ENCODE measurements around the gene PDE6B.

Gene PDE6B

GRCh38 chr4:650951-651883 lies 25.8 kb downstream of the PDE6B start:
- TF ChIP-seq TAF1 (IDR thresholded peaks at IDR 0.05; ENCODE audit: borderline replicate concordance, insufficient read depth, low read length) = no peak
- no peak for TF ChIP-seq SIN3A (IDR thresholded peaks at IDR 0.05; ENCODE audit: borderline replicate concordance, insufficient read depth, low read length)
- TF ChIP-seq POLR2AphosphoS5 (IDR thresholded peaks at IDR 0.05; ENCODE audit: low read depth, low read length) = no peak
- no peak for TF ChIP-seq REST (IDR thresholded peaks at IDR 0.05; ENCODE audit: insufficient read depth in 1 of 2, low read depth in 2 of 2, low read length in 2 of 2)
- TF ChIP-seq FOXP2 (optimal IDR thresholded peaks at IDR 0.05; ENCODE audit: borderline replicate concordance, extremely low read depth, extremely low read length, insufficient read depth) = no peak

GRCh38 chr4:651884-652642 lies 26.7 kb downstream of the PDE6B start:
- TF ChIP-seq FOXP2 (optimal IDR thresholded peaks at IDR 0.05; ENCODE audit: borderline replicate concordance, extremely low read depth, extremely low read length, insufficient read depth) (no peak), SIN3A (IDR thresholded peaks at IDR 0.05; ENCODE audit: borderline replicate concordance, insufficient read depth, low read length) (no peak), REST (IDR thresholded peaks at IDR 0.05; ENCODE audit: insufficient read depth in 1 of 2, low read depth in 2 of 2, low read length in 2 of 2) (no peak), POLR2AphosphoS5 (IDR thresholded peaks at IDR 0.05; ENCODE audit: low read depth, low read length) (no peak), TAF1 (IDR thresholded peaks at IDR 0.05; ENCODE audit: borderline replicate concordance, insufficient read depth, low read length) (no peak)

GRCh38 chr4:653080-653821 lies 27.9 kb downstream of the PDE6B start:
- no peak for TF ChIP-seq SIN3A (IDR thresholded peaks at IDR 0.05; ENCODE audit: borderline replicate concordance, insufficient read depth, low read length)
- no peak for TF ChIP-seq TAF1 (IDR thresholded peaks at IDR 0.05; ENCODE audit: borderline replicate concordance, insufficient read depth, low read length)
- no peak for TF ChIP-seq FOXP2 (optimal IDR thresholded peaks at IDR 0.05; ENCODE audit: borderline replicate concordance, extremely low read depth, extremely low read length, insufficient read depth)
- TF ChIP-seq POLR2AphosphoS5 (IDR thresholded peaks at IDR 0.05; ENCODE audit: low read depth, low read length) = no peak
- no peak for TF ChIP-seq REST (IDR thresholded peaks at IDR 0.05; ENCODE audit: insufficient read depth in 1 of 2, low read depth in 2 of 2, low read length in 2 of 2)

GRCh38 chr4:653831-654502 lies 28.6 kb downstream of the PDE6B start:
- no peak for TF ChIP-seq FOXP2 (optimal IDR thresholded peaks at IDR 0.05; ENCODE audit: borderline replicate concordance, extremely low read depth, extremely low read length, insufficient read depth)
- no peak for TF ChIP-seq SIN3A (IDR thresholded peaks at IDR 0.05; ENCODE audit: borderline replicate concordance, insufficient read depth, low read length)
- TF ChIP-seq POLR2AphosphoS5 (IDR thresholded peaks at IDR 0.05; ENCODE audit: low read depth, low read length) = no peak
- no peak for TF ChIP-seq REST (IDR thresholded peaks at IDR 0.05; ENCODE audit: insufficient read depth in 1 of 2, low read depth in 2 of 2, low read length in 2 of 2)
- TF ChIP-seq TAF1 (IDR thresholded peaks at IDR 0.05; ENCODE audit: borderline replicate concordance, insufficient read depth, low read length) = no peak
